Liver (tissue), 3 donors: ENCODE measurements around the gene SLC24A1.

Experiments used
- FOXA1 ChIP-seq: IDR thresholded peaks from 2 replicates; pipeline ENCODE4 v1.6.1; 2016; ENCODE audit warnings: antibody characterized with exemption
- GABPA ChIP-seq, 2 donors: IDR thresholded peaks in 1 of 2; conservative IDR thresholded peaks in 1 of 2; 2 replicates each; pipeline ENCODE4 v1.6.1; 2016; ENCODE audit warnings: antibody characterized with exemption in 2 of 2, mild to moderate bottlenecking in 1 of 2, moderate library complexity in 1 of 2
- JUND ChIP-seq, 2 donors: IDR thresholded peaks; 2 replicates each; pipeline ENCODE4 v1.6.1; 2016; ENCODE audit warnings: antibody characterized with exemption in 2 of 2
- RAD21 ChIP-seq, 2 donors: IDR thresholded peaks; 2 replicates each; pipeline ENCODE4 v1.6.1; 2016; ENCODE audit warnings: antibody characterized with exemption in 2 of 2, mild to moderate bottlenecking in 2 of 2
- REST ChIP-seq: IDR thresholded peaks from 2 replicates; pipeline ENCODE4 v1.6.1; 2016; ENCODE audit warnings: antibody characterized with exemption, mild to moderate bottlenecking
- SP1 ChIP-seq: IDR thresholded peaks from 2 replicates; pipeline ENCODE4 v1.6.1; 2018; ENCODE audit warnings: antibody characterized with exemption, mild to moderate bottlenecking
- YY1 ChIP-seq: IDR thresholded peaks from 2 replicates; pipeline ENCODE4 v1.6.1; 2016; ENCODE audit warnings: antibody characterized with exemption, mild to moderate bottlenecking
- ZBTB33 ChIP-seq: IDR thresholded peaks from 2 replicates; pipeline ENCODE4 v1.6.1; 2016; ENCODE audit warnings: antibody characterized with exemption
- TF ChIP-seq, protein P1 (sequence below): fragments of 150-350 bp; IDR thresholded peaks from 2 replicates; pipeline ENCODE4 v1.5.1; 2017; ENCODE audit warnings: improper control_type of control experiment, low read depth, low read length; ENCODE audit not compliant: missing input control
- TF ChIP-seq, protein P2 (sequence below): IDR thresholded peaks from 2 replicates; pipeline ENCODE4 v1.6.1; 2016; ENCODE audit warnings: antibody characterized with exemption
- TF ChIP-seq, protein P3 (sequence below): IDR thresholded peaks from 2 replicates; pipeline ENCODE4 v1.6.1; 2016; ENCODE audit warnings: antibody characterized with exemption
- donor health status: healthy.
- donor health status: healthy.

- no peak for TF ChIP-seq REST
- TF ChIP-seq, protein P1, sequence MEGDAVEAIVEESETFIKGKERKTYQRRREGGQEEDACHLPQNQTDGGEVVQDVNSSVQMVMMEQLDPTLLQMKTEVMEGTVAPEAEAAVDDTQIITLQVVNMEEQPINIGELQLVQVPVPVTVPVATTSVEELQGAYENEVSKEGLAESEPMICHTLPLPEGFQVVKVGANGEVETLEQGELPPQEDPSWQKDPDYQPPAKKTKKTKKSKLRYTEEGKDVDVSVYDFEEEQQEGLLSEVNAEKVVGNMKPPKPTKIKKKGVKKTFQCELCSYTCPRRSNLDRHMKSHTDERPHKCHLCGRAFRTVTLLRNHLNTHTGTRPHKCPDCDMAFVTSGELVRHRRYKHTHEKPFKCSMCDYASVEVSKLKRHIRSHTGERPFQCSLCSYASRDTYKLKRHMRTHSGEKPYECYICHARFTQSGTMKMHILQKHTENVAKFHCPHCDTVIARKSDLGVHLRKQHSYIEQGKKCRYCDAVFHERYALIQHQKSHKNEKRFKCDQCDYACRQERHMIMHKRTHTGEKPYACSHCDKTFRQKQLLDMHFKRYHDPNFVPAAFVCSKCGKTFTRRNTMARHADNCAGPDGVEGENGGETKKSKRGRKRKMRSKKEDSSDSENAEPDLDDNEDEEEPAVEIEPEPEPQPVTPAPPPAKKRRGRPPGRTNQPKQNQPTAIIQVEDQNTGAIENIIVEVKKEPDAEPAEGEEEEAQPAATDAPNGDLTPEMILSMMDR: no peak
- TF ChIP-seq YY1: no peak
- no peak for TF ChIP-seq ZBTB33
- no peak for TF ChIP-seq GABPA (IDR thresholded peaks at IDR 0.05 in 1 of 2, conservative IDR thresholded peaks at IDR 0.05 in 1 of 2)
- TF ChIP-seq, protein P2, sequence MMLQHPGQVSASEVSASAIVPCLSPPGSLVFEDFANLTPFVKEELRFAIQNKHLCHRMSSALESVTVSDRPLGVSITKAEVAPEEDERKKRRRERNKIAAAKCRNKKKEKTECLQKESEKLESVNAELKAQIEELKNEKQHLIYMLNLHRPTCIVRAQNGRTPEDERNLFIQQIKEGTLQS: no peak
- TF ChIP-seq, protein P3, sequence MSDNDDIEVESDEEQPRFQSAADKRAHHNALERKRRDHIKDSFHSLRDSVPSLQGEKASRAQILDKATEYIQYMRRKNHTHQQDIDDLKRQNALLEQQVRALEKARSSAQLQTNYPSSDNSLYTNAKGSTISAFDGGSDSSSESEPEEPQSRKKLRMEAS: no peak
- no peak for TF ChIP-seq RAD21 (IDR thresholded peaks at IDR 0.05)
- no peak for TF ChIP-seq FOXA1
- no peak for TF ChIP-seq JUND (IDR thresholded peaks at IDR 0.05)
- TF ChIP-seq SP1: no peak
Measured at GRCh38 chr15:65676123-65676522, 54.4 kb downstream of the SLC24A1 start.
